Right lung (tissue), 5 donors: Measurements from ENCODE around the gene NQO2. TPM values are rescaled to one million over a fixed set of nuclear protein-coding genes. Genes with fewer than 3 reads are reported as not detected.
A peak's percentile ranks its signal among the peaks of the same experiment; 100 is the strongest.

Source experiments
- DNase-seq, 2 donors: peaks; one replicate each; pipeline ENCODE4 v3.0.0-alpha.2; 2013
- polyA plus RNA-seq, 5 donors: library from polyadenylated mRNA; unstranded; fragments of 120-200 nt; gene quantifications; one replicate each; pipeline versions ENCODE4 v1.2.1 to v1.2.3, GENCODE V29; 2013; ENCODE audit warnings: inconsistent platforms in 1 of 5, low replicate concordance in 1 of 5; ENCODE audit not compliant: insufficient read length in 5 of 5, insufficient read depth in 1 of 5

The NQO2 gene
- polyA plus RNA-seq, 5 donors: 25.8 to 36.6 (median 29.5) TPM

DNA sequence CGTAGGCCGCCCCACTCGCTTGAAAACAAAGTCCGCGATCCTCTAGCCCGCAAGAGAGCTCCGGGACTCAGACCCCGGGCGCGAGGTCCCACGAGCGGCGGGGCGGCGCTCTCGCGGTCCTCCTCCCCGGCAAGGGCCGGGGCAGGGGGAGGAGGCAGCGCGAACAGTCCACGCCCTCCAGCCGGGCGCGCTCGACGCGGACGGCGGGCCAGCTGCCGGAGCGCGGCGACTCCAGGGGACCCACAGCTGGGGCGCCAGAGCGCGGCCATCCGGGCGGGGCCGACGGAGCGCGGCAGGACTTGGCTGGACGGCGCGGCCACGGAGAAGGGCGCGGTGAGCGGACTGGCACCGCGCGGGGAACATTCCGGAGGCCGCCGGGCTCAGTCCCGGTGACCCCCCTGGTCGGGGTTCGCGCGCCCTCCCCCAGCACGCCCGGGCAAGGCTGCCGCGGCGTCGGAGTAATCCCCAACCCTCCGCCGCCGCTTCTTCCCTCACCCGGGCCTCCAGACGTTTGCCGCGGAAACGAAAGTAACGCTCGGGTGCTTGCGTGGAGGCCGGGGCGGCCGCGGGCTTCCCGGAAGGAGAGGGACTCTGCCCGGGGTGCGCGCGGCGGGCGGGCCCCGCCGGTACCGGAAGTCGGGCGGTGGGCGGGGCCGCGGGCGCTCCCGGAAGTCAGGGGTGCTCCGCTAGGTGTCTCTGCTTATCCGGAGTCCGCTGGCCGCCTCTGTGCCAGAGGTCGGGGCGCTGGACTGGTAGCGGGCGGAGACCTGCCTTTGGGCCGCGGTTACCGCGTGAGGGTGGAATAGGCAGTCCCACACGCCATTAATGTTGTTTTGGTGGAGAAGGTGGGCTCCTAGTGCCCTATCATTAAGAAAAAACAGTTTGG lies 68.9 kb downstream of the NQO2 start, which contains the start of gene RIPK1:
RIPK1 (plus strand) TSS at position 166 of the 886 bp plus-strand sequence. CDS start 8,330 bp downstream, outside the sequence.
- peak; percentile 90 to 91 for DNase-seq

Other genes starting within 250 kb of the NQO2 start
- 1 to 10 TPM in 4 of 5 donors, under 1 TPM in 1; 0.96 to 1.6 (median 1.5) TPM for gene MYLK4, start 249.0 kb upstream of the NQO2 start, polyA plus RNA-seq
- 10 to 100 TPM; 47.7 to 53.5 (median 50.2) TPM for gene WRNIP1, start 234.5 kb upstream of the NQO2 start, polyA plus RNA-seq
- gene SERPINB1, start 158.0 kb upstream of the NQO2 start, polyA plus RNA-seq: 10 to 100 TPM; 26.7 to 36.5 (median 27.6) TPM
- 10 to 100 TPM; 14.9 to 25.9 (median 20.6) TPM for gene SERPINB9, start 96.6 kb upstream of the NQO2 start, polyA plus RNA-seq
- gene SERPINB6, start 28.3 kb upstream of the NQO2 start, polyA plus RNA-seq: 100 to 1,000 TPM; 110 to 128 (median 112) TPM
- gene RIPK1, start 68.6 kb downstream of the NQO2 start, polyA plus RNA-seq: 10 to 100 TPM; 17.5 to 24.9 (median 19.8) TPM
- 10 to 100 TPM; 37.7 to 56.1 (median 43.1) TPM for gene BPHL, start 118.8 kb downstream of the NQO2 start, polyA plus RNA-seq
- 10 to 100 TPM; 12.8 to 35.8 (median 20.8) TPM for gene TUBB2A, start 157.7 kb downstream of the NQO2 start, polyA plus RNA-seq
- gene TUBB2B, start 227.8 kb downstream of the NQO2 start, polyA plus RNA-seq: 10 to 100 TPM in 1 of 5 donors, 1 to 10 TPM in 4; 5.9 to 10.5 (median 7.6) TPM